ENCODE measurements around the gene TMEM187.
A peak's percentile ranks its signal among the peaks of the same experiment; 100 is the strongest.
"Not testable (repeated sequence)": the region's sequence is repeated elsewhere in the genome, so short reads cannot be mapped to it uniquely, and the experiment has no call there.

Gene TMEM187

DNA sequence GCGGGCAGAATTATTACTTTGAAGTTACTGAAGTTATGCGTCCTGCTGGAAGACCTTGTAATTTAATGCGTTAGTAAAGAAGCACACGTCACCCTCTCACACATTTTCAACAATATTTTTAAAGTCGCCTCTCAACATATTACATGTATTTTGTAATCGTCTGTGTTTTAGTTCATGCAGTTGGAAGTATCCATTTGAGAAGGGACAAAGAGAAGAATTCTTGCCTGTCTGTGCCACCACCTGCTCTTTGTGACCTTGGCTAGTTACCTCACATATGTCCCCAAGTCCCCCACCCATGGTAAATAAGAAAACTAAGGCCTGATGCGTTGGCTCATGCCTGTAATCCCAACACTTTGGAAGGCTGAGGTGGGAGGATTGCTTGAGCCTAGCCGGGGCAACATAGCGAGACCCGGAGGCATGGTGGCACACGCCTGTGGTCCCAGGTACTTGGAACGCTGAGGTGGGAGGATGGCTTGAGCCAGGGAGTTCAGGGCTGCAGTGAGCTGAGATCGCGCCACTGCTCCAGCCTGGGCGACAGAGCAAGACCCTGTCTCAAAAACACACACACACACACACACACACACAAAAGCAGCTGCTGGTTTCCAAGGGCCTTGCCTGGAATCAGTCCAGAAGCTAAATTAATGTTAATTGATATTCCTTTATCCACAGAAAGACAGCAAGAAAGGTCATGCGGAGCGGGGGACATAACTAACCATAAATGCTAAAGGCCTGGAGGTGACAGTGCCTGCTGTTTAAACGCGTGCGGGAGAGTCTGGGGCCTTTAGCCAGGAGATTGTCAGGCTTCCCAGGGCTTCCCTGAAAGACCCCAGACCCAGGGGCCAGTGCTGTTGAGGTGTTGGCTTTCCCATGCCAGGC lies 811 bp downstream of the TMEM187 start:
- no peak for DNase-seq

DNA sequence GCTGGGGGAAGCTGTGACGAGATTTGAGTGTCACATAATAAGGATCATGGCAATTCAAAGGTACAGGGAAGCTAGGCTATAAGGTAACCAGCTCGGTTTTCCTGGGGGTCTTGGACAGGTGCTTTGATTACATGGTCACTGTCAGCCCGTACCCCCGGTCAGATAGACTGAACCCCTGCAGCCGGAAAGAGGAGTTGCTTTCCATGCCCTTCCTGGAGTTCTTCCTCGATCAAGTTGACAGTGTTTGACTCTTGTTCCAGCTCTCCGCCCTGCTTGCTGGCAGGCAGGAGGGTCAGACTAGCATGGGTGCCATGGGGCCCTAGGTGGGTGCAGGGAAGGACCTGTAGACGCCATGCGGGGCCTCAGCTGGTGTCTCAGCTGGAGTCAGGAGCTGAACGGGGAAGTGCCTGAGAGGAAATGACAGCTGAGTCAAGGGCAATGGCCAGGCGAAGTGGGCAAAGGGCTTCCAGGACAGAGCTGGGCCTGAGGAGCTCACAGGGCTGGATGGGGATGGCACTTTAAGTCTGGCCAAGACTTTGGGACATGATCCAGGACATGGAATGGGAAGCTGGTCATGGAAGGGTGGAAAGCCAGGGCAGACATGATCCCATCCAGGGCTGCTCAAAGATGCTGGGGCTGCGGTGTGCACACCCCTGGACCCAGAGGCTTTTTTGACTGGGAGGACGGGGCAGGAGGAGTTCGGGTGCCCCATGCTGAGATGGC lies 1.6 kb downstream of the TMEM187 start:
- no peak for DNase-seq

DNA sequence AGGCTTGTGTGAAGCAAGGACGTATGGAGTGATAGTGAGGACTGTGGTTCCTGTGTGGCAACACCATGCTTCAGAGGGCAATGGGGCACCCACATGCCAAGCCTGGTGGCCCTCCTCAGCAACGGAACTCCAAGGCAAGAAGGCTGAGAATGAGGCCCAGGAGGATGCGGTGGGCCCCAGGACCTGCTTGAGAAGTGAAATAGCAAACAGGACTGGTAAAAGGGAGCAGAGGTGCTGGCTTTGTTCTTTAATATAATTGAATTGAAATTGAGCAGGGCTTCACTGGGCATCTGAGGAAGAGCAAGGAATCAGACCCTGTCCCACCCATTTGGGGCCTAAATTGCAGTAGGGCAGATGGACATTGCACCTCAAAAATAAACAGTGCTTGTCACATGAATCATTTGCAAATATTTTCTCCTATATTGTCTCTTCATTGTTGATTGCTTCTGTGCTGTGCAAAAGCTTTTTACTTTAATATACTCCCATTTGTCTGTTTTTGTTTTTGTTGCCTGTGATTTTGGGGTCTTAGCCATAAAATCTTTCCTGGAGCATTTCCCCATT lies 2.3 kb downstream of the TMEM187 start:
- DNase-seq: no peak

DNA sequence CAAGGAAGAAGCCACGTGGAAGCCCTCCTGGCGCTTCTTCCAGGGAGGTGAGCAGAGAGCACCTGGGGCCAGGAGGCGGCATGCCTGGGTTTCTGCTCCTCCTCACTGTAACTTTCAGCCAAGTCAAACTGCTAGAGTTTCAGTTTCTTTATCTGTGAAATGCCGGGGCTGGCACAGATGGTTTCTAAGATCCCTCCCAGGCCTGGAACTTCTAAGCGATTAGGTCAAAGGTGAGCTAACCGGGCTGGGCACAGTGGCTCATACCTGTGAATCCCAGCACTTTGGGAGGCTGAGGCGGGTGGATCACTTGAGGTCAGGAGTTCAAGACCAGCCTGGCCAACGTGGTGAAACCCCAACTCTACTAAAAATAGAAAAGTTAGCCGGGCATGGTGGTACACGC lies 7.8 kb downstream of the TMEM187 start:
- DNase-seq: not testable (repeated sequence)

DNA sequence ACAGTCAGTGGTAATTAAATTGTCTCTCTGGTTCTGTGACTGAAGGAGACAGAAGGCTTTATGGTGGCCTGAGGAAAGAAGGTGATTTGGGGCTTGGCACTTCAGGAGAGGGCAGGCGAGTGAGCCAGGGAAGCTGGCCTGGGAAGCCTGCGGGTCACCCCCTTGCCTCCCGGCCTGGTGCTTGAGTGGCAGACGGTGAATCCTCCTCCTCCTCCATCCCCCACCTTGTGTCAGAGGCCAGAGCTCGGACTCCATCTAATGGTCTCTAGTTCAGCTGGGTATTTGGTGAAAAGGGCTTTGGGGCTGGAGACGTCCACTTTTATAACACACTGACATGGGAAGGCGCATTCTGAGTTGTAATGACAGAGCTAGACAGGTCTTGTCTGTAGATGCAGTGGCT lies 8.7 kb downstream of the TMEM187 start:
- no peak for DNase-seq

DNA sequence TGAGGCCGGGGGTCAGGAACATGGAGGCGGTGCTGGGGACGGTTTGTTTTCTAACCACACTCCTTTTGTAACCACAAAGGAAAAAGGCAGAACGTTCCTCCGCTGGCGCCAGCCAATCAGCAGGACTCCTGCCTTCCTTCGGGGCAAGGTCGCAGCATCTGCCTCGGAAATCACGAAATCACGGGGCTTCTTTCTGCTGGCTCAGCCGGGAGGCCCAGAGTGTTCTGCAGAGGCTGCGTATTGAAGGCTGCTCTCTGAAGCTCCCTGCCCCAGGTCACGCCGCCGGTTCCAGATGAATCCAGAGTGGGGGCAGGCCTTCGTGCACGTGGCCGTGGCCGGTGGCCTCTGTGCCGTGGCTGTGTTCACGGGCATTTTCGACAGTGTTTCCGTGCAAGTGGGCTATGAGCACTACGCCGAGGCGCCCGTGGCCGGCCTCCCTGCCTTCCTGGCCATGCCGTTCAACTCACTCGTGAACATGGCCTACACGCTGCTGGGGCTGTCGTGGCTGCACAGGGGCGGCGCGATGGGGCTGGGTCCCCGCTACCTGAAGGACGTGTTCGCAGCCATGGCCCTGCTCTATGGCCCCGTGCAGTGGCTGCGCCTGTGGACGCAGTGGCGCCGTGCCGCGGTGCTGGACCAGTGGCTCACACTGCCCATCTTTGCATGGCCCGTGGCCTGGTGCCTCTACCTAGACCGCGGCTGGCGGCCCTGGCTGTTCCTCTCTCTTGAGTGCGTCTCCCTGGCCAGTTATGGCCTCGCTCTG lies 9.4 kb downstream of the TMEM187 start:
- DNase-seq: peak; percentile 59

DNA sequence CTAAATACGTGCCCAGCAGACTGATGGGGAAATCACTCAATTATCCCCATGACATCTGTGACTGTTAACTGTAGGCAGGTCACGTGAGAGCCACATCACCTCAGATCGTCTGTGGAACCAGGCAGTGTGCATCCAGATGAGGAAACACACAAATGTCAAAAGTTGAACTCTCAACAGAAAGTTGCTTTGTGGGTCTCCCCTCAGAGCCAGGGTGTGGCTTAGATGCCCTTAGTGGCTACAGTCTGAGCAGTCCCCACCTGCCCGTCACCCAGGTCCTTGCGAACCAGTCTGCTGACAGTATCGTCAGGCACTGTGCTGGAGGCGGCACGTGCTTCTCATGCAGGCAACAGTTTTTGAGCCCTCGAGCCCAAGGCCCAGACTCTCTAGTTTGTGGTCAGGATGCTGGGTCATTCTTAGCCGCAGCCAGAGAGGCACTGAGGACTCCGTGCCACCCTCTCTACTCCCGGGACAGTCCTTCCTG lies 10.8 kb downstream of the TMEM187 start:
- DNase-seq: no peak

DNA sequence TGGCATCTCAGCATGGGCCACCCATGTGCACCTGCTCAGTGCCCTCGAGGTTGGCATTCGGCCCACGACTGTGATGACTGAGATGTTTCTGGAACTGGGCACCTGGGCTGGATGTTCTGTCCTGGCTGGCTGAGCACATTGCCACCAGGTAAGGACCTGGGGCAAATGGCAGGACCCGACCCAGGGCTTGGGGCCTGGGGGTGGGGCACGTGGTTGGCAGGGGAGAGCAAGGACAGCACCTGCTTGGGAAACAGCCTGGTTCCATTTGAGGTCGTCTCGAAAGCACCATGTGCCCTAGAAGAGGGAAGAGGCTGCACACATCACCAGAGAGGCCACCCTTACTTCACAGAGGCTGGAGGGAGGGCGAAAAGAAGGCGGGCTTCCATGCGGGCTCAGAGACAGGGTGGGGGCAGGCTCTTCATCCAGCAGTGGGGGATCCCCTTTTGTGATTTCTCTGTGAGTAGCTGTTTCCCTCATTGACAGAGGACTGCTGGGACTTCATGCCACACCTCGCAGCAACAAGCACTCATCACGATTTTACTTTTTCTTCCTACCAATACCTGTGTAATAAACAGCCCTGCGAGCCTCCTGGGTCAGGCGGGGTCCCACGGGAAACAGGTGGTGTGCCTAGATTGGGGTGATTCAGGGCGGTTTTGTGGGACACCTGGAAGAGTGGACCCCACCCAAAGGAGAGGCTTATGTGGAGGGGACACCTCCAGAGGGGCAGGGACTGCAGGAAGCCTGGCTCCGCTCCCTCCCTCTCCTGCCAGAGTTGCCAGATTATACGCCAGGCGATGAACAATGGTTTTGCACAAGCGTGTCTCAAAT lies 12.0 kb downstream of the TMEM187 start:
- DNase-seq: no peak

DNA sequence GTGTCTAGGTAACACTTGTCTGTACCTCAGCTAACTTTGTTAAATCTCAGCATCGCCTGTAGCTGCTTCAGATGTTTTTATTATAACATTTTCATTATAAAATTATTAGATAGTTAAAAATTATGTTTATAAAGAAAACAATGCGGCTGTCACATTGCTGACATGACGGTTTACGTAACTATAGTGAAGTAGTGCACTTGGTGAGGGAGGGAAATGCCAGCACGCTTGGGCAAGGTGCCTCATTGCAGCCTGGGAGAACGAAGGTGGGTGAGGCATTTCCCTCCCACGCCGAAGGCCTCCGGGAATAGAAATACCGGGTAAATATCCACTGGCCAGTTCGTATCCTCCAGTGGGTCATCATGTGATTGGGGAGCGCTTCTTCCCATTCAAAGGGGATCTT lies 15.9 kb downstream of the TMEM187 start:
- no peak for DNase-seq

DNA sequence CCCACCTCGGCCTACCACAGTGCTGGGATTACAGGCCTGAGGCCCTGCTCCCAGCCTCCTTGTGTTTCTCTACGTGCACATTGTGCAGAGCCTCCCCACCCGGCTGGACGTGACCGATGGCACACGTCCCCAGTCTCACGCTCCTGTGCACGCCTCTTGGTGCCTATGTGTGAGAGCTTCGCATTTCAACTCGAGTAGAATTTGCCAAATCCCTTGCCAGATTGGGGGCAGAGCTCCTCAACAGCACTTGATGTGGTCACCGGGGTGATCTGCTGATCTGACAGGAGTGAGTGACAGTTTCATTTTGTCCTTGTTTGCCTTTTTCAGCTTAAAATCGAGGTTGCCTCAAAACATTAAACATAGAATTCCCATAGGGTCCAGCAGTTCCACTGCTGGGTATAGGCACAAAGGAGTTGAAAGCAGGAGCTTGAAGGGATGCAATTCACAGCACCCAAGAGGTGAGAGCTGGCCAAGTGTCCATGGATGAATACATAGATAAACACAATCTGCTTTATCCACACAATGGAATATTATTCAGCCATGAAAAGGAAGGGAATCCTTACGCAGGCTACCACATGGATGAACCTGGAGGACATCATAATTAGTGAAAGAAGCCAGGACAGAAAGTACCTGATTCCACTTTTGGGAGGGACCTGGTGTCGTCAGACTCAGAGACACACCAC lies 17.6 kb downstream of the TMEM187 start:
- DNase-seq: no peak

DNA sequence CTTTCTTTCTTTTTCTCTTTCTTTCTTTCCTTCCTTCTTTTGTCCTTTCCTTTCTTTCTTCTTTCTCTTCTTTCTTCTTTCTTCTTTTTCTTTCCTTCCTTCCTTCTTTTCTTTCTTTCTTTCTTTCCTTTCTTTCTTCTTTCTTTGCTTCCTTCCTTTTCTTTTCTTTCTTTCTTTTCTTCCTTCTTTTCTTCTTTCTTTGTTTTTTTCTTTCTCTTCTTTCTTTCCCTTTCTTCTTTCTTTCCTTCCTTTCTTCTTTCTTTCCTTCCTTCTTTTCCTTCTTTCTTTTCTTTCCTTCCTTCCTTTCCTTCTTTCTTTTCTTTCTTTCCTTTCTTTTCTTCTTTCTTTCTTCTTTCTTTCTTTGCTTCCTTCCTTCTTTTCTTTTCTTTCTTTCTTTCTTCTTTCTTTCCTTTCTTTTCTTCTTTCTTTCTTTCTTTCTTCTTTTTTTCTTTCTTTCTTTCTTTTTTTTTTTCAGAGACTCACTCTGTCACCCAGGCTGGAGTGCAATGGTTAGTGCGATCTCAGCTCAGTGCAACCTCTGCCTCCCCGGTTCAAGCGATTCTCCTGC lies 18.5 kb downstream of the TMEM187 start:
- no peak for DNase-seq

DNA sequence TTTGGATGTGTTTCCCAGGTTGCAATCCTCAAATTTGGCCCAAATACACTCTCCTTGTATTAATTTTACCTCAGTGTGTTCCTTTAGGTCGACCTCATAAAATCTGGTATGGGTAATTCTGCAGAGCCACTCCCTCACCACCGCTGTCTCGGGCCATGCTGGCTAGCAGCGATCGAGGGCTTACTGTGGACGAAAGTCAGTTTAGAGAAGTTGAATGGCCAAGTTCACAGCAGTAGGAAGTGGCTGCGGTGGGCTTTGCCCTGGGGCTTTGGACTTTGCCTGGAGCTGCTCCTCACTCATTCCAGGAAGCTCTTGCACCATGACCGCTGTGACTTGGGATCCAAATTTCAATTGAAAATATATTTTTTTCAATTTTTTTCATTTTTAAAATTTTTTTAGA lies 19.6 kb downstream of the TMEM187 start:
- DNase-seq: no peak

DNA sequence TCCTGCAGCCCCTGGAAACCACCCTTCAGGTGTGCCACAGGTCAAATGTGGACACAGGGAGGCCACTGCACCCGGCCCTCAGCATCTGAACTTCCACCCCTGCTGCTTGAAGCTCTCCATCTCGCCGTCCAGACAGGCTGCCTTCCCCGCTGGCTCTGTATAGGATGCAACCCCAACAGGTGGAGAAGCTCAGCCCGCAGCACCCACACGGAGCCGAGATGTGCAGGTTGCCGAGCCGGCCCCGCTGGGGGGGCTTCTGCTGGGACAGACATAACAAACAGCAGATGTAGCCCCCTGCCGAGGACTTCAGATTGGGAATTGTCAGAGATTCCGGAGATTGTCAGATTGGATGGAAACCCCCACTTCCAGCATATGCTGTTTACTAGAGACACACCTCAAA lies 20.5 kb downstream of the TMEM187 start:
- DNase-seq: no peak

DNA sequence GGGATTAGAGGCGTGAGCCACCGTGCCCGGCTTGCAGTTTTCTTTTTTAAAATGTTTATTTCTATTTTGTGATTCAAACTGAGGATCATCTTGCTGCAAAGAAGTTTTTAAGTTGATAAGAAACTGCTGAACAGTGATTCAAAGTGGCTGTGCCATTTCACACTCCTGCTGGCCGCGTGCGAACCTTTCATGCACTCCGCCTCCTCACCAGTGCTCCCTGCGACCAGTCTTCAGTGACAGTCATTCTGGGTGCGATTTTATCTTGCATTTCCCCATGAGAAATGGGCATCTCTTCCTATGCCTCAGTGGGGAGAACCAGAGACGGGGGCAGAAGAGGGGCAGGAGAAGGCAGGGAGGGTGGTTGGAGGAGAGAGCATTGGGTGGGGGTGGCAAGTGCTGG lies 21.4 kb downstream of the TMEM187 start:
- DNase-seq: no peak

DNA sequence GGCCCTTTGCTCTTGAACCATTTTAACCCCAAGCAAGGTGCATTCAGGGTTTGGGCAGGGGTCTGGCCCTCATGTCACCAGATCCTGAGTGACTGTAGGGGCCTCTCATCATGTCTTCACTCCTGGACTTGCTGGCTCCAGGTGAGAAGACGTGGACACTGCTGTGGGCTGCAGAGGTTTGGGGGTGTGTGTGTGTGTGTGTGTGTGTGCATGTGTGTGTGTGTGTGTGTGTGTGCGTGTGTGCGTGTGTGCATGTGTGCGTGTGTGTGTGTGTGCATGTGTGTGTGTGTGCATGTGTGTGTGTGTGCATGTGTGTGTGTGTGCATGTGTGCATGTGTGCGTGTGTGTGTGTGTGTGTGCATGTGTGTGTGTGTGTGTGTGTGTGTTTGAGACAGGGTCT lies 21.8 kb downstream of the TMEM187 start:
- DNase-seq: not testable (repeated sequence)

DNA sequence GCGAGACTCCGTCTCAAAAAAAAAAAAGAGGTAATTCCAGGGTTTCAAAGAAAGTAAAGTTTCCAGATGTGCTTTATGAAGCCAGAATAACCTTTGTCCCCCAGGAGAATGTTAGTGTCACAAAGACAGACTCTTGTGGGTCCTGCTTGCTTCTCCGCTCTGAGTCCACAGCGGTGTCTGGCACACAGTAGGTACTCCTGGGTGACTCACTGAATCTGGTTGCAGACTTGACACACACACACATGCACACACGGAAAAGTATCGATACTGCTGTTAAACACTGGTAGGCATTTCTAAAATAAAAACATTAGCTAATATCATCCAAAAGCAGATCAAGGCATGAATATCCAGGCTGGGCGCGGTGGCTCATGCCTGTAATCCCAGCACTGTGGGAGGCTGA lies 22.9 kb downstream of the TMEM187 start:
- DNase-seq: no peak

DNA sequence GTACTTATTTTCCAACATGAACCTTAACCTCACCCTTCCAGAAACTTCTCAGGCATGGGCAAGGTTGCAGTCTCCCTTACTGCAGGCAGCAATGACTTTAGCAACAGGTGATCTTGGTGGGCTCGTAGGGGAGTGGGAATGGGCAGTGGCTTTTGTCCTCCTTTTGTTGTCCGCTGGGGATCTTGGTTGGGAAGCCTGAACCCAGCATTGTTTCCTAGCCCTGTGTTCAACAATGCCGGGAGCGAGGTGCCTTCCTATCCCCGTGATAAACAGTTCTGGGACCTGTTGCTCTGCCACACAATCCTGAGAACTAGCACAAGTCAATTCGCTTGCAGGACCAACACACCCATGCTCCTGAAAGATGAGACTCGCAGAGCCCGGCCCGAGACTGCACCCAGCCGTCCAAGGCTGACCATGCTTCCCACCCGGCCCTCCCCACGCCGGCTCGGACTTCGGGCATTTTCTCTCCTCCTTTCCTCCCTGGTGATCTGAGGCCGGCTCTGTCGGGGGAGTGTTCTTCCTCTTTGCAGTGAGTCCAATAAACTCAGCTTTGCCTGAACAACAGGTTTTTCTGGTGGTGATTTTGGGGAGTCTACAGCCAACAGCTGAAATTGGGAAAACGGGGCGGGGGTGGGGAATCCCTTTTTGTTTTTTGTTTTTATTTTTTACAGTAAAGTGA lies 26.9 kb downstream of the TMEM187 start:
- DNase-seq: no peak

DNA sequence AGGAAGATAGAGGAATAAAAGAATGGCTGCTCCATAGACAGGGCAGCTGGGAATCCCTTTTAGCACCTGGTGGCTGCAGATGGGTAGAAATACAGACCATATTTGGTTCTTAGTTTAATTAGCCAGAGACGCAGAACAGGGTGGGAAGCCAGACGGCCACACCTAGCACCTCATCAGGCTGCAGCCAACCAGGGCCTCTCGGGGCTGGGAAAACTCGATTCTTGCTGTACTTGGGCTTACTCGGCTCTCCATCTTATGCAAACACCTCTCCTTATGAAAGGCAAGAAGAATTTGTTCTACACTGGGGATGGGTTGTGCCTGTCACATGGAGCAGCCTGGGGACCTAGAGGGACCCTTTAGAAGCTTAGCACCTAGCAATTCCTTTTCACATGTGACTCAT lies 27.5 kb downstream of the TMEM187 start:
- DNase-seq: no peak

DNA sequence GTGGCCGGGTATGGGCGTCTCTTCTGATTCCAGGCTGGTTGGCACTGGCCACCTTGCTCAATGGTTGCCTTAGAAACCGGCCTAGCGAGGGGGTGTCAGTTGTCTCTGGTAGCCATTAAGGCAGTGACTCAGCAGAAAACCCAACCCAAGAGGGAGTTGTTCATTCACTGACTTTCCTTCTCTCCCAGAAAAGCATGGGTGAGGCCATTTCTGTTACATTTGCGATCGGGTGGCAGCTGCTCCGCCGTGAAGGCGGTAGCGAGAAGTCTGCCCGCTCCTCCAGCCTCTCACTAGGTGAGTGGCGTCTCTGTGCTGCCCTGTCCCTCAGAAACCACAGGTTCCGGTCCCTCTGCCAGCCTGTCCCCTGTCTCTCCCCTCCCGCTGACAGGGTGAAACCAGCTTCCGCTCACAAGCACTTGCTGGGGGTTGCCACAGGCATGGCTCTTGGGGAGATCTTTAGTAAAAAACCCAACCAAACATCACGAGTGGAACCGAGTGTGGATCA lies 29.7 kb downstream of the TMEM187 start:
- no peak for DNase-seq

DNA sequence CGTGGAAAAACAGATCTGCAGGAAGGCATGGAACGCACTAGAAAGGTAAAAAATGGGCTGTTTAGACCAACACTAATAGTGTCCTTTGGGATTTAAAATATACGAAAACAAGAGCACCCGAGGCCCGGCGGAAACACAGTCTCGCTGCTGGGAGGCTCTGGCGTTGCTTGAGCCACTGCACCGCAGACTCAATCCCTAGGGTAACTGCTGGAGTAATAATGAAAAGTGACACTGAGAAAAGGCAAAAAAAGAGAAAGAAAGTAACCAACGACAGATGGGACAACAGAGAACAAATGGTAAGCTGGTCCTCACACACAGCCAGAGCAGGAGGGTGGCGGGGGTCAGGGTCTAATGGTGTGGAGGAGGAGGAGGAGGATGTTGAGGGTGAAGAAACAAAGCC lies 31.8 kb downstream of the TMEM187 start:
- DNase-seq: no peak

All from activated CD4-positive, alpha-beta T cell treated with anti-CD3 and anti-CD28 coated beads, Interleukin-2, amount 50 U/mL, for 1 hour (primary cell).